Pancreas (tissue), 10 donors: ENCODE measurements around the gene PAM16. TPM values are rescaled to one million over a fixed set of nuclear protein-coding genes. Genes with fewer than 3 reads are reported as not detected.

Source experiments
- ATAC-seq, 4 donors: fragments of 200-7000 bp; cut with Tn5 transposase; one replicate each; pipeline versions ENCODE4 v1.8.0 to v1.9.1; 2020; ENCODE audit warnings: mild to moderate bottlenecking in 4 of 4, moderate library complexity in 4 of 4
- DNase-seq, 6 donors: peaks; one replicate each; pipeline ENCODE4 v3.0.0-alpha.2; 2020
- FAIRE-seq: peaks from 2 replicates; lab custom pipeline; 2012; peaks lifted over from hg19 to GRCh38; lab: Jason Lieb, UNC
- H3K27ac ChIP-seq, 4 donors: fragments of 200-600 bp; sonication (generic); 1 replicate in 3 of 4; 2 replicates in 1 of 4; pipeline versions ENCODE4 v1.5.0 to v1.8.0; 2020
- H3K27me3 ChIP-seq, 4 donors: fragments of 200-600 bp; one replicate each; pipeline ENCODE4 v1.8.0; 2021
- H3K36me3 ChIP-seq, 3 donors: fragments of 200-600 bp; sonication (generic) in 1 of 3; one replicate each; pipeline versions ENCODE4 v1.5.0 to v1.8.0; 2020 to 2021
- H3K4me1 ChIP-seq, 3 donors: fragments of 200-600 bp; one replicate each; pipeline ENCODE4 v1.8.0; 2021
- H3K4me3 ChIP-seq, 4 donors: fragments of 200-600 bp; sonication (generic) in 2 of 4; one replicate each; pipeline versions ENCODE4 v1.5.0 to v1.8.0; 2020 to 2021
- H3K9me3 ChIP-seq, 4 donors: fragments of 200-600 bp; one replicate each; pipeline ENCODE4 v1.8.0; 2021
- WGBS, 2 donors: extraction: QIAGEN DNeasy Blood & Tissue Kit; methylation state at CpG; one replicate each; pipeline ENCODE4 v1.1.7; 2013; 5-methylcytosine and 5-hydroxymethylcytosine counted together
- intact Hi-C, 3 donors: fragments of 100-400 bp; cut with DNase I; formaldehyde crosslinking; loops; one replicate each; pipeline versions ENCODE4 v1.11.1 to v1.14.2; 2022
- polyA plus RNA-seq, 2 donors: library from polyadenylated mRNA; stranded (reverse); fragments of 200-250 nt; gene quantifications; one replicate each; pipeline ENCODE4 v1.2.3, GENCODE V29; 2013
- total RNA-seq, 6 donors: library from RNA; stranded (reverse); fragmentation: NEBNext Ultra II Directional in 4 of 6; extraction: Animal tissue kit (Norgen Biotek cat#: 25700) in 4 of 6; gene quantifications; one replicate each; pipeline versions ENCODE4 v1.2.1 to v1.2.4, GENCODE V29; 2021 to 2023
- TF ChIP-seq, protein P1 (sequence below), 4 donors: fragments of 200-600 bp; sonication (generic) in 3 of 4; IDR thresholded peaks; one replicate each; pipeline versions ENCODE4 v1.5.0 to v1.8.0; 2021; ENCODE audit warnings: antibody characterized with exemption in 4 of 4
- donor health status: healthy with polysubstance abuse.
- donor health status: DM: no; HTN: no; CAD: no; lungs with moderate emphysema.
- donor health status: DM: no; HTN: no; CAD: no.
- donor health status: control.
- donor health status: control.
- donor health status: Bipolar disorder and iron deficiency.
- donor health status: DM: yes; HTN: yes; CAD: no.
- donor health status: DM: no; HTN: no; CAD: no.
- donor health status: DM: no; HTN: no; CAD: no.
- donor health status: DM: yes; HTN: yes; CAD: no.

The PAM16 gene
- total and polyA plus RNA-seq, 8 donors = 12.2 to 106 (median 27.2) TPM

DNA sequence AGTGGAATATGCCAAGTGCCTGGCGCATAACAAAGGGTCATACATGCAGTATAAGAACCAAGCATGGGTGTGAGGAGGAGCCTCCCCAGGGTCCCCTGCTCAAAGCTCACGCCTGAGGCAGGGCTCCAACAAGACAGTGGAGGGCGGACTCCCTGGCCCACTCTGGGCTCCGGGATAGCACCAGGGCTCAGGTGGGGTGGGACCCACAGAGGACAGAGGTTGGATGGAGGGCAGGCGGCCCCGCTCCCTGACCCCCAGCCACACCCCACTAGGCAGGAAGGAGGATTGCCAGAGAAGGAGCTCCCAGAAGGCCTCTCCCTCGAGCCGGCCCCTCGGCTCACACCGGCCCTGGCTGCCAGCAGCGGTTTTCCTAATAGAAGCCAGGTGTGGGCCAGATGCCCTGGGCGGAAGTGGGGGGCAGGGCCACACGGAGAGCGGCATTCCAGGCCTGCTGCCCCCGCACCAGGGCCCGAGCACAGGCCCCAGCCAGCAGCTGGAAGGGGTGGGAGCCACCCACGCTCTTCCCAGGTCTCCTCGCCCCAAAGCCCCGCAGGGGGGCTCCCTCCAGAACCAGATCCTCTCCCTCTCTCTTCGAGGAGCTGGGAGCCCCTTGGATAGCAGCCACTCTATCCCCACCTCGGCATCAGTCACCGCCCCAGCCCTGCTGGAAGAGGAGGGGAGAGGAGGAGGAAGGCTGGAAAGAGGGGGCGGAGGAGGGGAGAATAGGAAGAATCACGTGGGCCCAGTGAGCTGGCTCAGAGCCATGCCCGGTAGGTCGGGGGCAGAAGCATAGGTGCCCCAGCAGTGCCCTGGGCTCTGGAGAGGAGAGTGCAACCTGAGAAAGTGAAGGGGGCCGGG, 41.5 kb upstream of the PAM16 start:
- intact Hi-C loops = no loop called here
- DNase-seq (peak in 2 of 6 donors; percentile 34 to 51), ATAC-seq (peak in 3 of 4 donors; percentile 46 to 64 (median 49)), FAIRE-seq (no peak)
- no peaks in the 10 kb centered on the region for H3K27me3 ChIP-seq
- no peaks in the 10 kb centered on the region for H3K36me3 ChIP-seq
- TF ChIP-seq, protein P1, sequence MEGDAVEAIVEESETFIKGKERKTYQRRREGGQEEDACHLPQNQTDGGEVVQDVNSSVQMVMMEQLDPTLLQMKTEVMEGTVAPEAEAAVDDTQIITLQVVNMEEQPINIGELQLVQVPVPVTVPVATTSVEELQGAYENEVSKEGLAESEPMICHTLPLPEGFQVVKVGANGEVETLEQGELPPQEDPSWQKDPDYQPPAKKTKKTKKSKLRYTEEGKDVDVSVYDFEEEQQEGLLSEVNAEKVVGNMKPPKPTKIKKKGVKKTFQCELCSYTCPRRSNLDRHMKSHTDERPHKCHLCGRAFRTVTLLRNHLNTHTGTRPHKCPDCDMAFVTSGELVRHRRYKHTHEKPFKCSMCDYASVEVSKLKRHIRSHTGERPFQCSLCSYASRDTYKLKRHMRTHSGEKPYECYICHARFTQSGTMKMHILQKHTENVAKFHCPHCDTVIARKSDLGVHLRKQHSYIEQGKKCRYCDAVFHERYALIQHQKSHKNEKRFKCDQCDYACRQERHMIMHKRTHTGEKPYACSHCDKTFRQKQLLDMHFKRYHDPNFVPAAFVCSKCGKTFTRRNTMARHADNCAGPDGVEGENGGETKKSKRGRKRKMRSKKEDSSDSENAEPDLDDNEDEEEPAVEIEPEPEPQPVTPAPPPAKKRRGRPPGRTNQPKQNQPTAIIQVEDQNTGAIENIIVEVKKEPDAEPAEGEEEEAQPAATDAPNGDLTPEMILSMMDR (IDR thresholded peaks at IDR 0.05) = no peak
- H3K9me3 ChIP-seq = no peaks in the 10 kb centered on the region
- peak overlapping the region in 2 of 4 donors; percentile 8 to 11 for H3K27ac ChIP-seq
- 69 to 70% methylated on average over 27 of the region's 27 CpGs for WGBS, 2 donors
- no peaks in the 10 kb centered on the region for H3K4me1 ChIP-seq
- H3K4me3 ChIP-seq = no peak overlapping the region

DNA sequence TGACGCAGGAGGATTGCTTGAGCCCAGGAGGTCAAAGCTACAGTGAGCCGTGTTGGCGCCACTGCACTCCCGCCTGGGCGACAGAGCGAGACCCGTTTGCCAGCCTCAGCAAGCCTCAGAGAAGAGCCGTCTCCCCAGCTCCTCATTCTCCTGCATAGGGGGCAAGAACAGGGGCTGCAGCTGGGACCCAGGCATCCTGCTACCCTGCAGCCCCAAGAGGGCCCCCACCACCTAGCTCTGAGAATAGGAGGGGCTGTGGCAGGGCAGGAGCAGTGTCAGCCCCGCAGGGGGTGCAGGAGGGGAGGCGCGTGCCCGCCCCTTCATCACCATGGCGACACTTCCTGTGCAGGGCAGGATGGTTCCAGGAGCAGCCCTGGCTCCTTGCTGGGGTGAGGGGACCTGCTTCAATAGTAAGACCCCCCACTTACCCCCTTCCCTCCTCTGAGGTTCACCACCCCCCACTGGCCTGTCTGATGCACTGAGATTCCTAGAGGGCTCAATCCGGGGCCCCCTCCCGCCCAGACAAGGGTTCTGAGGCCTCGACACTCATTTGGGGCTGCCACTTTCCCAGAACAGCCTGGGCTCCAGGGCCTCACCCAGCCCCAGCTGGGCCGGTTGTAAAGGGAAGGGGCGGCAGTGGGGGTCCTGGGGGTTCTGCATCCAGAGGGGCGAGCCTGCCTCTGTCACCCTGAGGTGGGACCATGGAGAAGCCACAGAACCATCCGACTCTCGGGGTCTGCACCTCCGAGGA, 40.7 kb upstream of the PAM16 start:
- FAIRE-seq (no peak), ATAC-seq (no peak), DNase-seq (peak in 1 of 6 donors; percentile 46)
- H3K9me3 ChIP-seq = no peaks in the 10 kb centered on the region
- no peaks in the 10 kb centered on the region for H3K27me3 ChIP-seq
- intact Hi-C loops = no loop called here
- H3K27ac ChIP-seq = no peak overlapping the region
- no peaks in the 10 kb centered on the region for H3K36me3 ChIP-seq
- TF ChIP-seq, protein P1 (IDR thresholded peaks at IDR 0.05) = no peak
- H3K4me3 ChIP-seq = no peak overlapping the region
- H3K4me1 ChIP-seq = no peaks in the 10 kb centered on the region
- WGBS, 2 donors = 88 to 91% methylated on average over 22 of the region's 22 CpGs

DNA sequence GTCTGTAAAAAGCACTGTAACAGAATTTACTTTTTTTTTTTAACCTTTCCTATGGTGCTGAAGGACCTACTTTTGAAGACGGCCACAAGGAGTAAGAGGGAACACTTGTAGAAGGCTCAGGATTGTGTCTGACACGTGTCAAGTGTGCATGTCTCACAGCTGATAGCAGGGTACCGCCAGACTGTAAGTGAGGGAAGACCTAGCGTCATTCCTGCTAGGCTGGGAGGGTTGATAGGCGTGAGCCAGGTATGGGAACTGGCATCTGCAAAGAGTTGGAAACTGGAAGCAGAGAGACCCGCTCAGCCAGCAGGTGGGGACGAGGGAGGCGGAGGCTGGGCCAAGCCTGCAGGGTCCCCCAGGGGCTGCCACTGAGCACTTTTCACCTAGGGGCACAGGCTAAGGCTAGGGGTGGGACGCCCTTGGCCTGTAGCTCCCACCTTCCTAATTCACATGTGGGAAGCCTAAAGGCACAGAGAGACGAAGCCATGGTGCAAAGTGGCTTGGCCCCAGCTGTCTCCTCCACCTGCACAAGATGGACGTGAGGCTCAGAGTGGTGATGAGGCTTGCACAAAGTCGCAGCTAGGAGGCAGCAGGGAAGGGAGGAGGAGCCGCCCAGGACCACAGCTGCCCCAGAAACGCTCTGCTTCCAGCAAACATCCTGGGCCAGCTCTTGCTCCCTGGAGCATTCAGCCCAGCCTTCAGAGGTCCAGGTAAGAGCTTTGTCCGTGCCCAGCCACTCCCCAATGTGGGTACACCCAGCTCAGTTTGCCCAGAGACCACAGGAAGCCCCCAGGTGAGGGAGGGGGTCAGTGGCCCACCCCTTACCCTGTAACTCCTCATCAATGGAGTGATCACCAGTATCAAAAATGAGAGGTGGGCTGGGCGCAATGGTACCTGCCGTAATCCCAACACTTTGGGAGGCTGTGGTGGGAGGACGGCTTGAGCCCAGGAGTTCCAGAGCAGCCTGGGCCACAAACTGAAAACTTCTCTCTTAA, 39.4 kb upstream of the PAM16 start:
- 88 to 91% methylated on average over 18 of the region's 18 CpGs for WGBS, 2 donors
- Histone ChIP-seq H3K9me3 (no peaks in the 10 kb centered on the region), H3K27ac (no peak overlapping the region), H3K4me3 (no peak overlapping the region), H3K27me3 (no peaks in the 10 kb centered on the region), H3K36me3 (no peaks in the 10 kb centered on the region), H3K4me1 (no peaks in the 10 kb centered on the region)
- TF ChIP-seq, protein P1 (IDR thresholded peaks at IDR 0.05) = no peak
- DNase-seq = peak in 1 of 6 donors; percentile 41
- intact Hi-C loops = no loop called here
- no peak for FAIRE-seq
- ATAC-seq = no peak

DNA sequence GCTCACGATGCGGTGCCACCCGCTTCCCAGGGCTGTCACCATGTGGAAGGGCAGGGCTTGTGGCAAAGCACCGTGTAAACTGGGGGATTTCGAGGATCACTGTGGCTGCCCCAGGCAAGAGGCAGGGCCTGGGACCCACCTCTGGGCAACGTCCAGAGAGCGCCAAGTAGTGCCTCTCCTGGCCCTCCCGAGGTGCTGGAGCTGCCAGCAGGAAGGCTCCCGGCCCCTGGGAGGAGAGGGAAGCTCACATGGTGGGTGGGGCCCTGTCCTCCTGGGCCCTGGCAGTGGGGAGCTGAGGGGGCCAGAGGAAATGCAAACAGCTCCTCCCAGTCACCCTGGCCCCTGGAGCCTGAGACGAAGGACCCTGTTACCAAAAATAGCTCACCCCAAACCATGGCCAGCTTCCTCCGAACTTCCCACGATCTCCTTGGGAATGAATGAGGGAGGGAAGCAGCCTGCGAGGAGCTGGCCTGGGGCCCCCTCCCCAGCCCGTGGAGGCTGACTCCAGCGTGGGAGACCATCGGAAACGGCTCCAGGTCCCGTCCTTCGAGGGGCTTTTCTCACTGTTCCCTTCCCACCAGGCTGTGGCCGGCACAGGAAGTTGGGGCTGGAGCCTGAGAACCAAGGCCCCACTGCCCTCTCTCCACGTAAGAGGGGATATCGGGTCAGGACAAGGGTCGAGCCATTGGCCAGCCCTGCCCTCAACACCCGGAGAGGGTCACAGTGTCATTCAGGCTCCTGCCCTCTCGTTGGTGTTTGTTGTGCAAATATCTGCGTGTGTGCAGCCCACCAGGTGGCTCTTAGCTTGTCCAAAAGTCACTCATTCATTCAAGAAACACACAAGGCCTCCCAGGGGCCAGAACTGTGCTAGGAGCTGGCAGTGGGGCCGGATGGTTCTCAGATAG, 38.2 kb upstream of the PAM16 start:
- Histone ChIP-seq H3K27me3 (no peaks in the 10 kb centered on the region), H3K27ac (no peak overlapping the region)
- FAIRE-seq = no peak

More for the DNA sequence above, 38.2 kb upstream of the PAM16 start:
- DNase-seq = peak in 1 of 6 donors; percentile 41
- ATAC-seq = no peak
- no peaks in the 10 kb centered on the region for H3K36me3 ChIP-seq
- H3K4me1 ChIP-seq = no peaks in the 10 kb centered on the region
- intact Hi-C loops = no loop called here
- H3K4me3 ChIP-seq = no peak overlapping the region
- WGBS, 2 donors = 82% methylated on average over 27 of the region's 27 CpGs
- TF ChIP-seq, protein P1 (IDR thresholded peaks at IDR 0.05) = no peak
- no peaks in the 10 kb centered on the region for H3K9me3 ChIP-seq
